ENCODE data around the gene GCA. TPM values are rescaled to one million over a fixed set of nuclear protein-coding genes. Genes with fewer than 3 reads are reported as not detected.

GCA gene
- total and polyA plus RNA-seq, 12 donors, result 3.4 to 33.9 (median 19.5) TPM

DNA sequence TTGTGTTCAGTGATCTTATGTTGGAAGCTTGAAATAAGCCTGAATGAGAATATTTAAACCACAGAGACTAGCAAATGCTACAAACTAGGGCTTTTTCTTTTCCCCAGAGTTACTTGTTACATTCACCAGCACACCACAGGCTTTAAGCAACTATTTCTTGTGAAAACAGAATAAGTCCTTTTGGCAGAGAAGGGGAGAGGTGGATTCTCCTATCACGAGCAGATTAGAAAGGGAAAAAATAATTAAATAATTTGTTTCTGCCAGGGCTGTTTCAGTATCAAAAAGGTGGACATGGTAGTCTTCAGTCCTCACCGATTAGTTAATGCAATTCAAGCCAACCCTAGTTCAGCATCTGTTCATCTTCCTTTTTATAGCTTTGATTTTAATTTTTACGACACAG, 38.0 kb upstream of the GCA start:
- H3K27ac ChIP-seq, result no peak overlapping the region
- no peaks in the 10 kb centered on the region for H3K27me3 ChIP-seq
- no peaks in the 10 kb centered on the region for H3K36me3 ChIP-seq (replicated peaks in 1 of 2)
- no peak overlapping the region for H3K4me3 ChIP-seq
- TF ChIP-seq, protein P1, sequence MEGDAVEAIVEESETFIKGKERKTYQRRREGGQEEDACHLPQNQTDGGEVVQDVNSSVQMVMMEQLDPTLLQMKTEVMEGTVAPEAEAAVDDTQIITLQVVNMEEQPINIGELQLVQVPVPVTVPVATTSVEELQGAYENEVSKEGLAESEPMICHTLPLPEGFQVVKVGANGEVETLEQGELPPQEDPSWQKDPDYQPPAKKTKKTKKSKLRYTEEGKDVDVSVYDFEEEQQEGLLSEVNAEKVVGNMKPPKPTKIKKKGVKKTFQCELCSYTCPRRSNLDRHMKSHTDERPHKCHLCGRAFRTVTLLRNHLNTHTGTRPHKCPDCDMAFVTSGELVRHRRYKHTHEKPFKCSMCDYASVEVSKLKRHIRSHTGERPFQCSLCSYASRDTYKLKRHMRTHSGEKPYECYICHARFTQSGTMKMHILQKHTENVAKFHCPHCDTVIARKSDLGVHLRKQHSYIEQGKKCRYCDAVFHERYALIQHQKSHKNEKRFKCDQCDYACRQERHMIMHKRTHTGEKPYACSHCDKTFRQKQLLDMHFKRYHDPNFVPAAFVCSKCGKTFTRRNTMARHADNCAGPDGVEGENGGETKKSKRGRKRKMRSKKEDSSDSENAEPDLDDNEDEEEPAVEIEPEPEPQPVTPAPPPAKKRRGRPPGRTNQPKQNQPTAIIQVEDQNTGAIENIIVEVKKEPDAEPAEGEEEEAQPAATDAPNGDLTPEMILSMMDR (IDR thresholded peaks at IDR 0.05), result no peak
- no peaks in the 10 kb centered on the region for H3K9me3 ChIP-seq (replicated peaks in 1 of 3)
- 86 to 94% (median 91%) methylated on average over 3 of the region's 3 CpGs for WGBS, 4 donors
- intact Hi-C loops (cut with DNase I), result no loop called here
- H3K4me1 ChIP-seq (replicated peaks in 1 of 2), result peaks cover 0 to 5% of the 10 kb centered on the region in 2 donors
- no peak for DNase-seq

DNA sequence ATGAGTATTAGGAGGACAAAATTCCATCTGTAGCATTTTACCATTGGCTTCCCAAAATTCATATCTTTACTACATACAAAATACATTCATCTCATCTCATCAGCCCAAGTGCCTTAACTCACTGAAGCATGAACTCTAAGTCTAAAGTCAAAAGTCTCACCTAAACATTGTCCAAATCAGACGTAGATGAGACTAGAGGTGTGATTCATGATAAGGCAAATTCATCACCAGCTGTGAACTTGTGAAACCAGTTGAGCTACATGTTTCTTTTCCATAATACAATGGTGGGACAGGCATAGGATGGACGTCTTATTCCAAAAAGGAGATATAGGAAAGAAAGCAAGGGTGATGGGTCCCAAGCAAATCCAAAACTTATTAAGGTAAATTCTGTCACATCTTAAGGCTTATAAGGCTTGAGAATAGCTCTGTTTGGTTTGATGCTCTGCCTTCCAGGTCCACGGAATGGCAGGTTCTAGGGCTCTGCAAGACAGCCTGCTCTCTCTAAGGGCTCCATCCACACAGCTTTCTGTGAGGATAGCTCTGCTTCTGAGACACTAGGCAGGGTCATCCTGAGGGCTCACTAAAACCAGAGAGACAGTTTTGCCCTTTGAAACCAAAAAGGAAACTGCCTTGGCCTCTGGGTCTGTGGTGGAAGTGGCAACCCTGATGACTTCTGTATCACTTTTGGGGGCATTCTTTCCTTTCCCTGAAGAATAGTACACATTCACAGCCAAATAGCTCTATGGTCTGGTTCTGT, 35.0 kb upstream of the GCA start:
- WGBS, 4 donors, result 79 to 98% (median 95%) methylated on average over 3 of the region's 3 CpGs
- H3K27me3 ChIP-seq, result no peaks in the 10 kb centered on the region
- intact Hi-C loops (cut with DNase I), result no loop called here
- no peaks in the 10 kb centered on the region for H3K36me3 ChIP-seq (replicated peaks in 1 of 2)
- no peak overlapping the region for H3K4me3 ChIP-seq
- H3K4me1 ChIP-seq (replicated peaks in 1 of 2), result peaks cover 0 to 3% of the 10 kb centered on the region in 2 donors
- H3K27ac ChIP-seq, result no peak overlapping the region
- H3K9me3 ChIP-seq (replicated peaks in 1 of 3), result no peaks in the 10 kb centered on the region
- no peak for DNase-seq
- TF ChIP-seq, protein P1 (IDR thresholded peaks at IDR 0.05), result no peak
- no peak for TF ChIP-seq POLR2A (IDR thresholded peaks at IDR 0.05)

DNA sequence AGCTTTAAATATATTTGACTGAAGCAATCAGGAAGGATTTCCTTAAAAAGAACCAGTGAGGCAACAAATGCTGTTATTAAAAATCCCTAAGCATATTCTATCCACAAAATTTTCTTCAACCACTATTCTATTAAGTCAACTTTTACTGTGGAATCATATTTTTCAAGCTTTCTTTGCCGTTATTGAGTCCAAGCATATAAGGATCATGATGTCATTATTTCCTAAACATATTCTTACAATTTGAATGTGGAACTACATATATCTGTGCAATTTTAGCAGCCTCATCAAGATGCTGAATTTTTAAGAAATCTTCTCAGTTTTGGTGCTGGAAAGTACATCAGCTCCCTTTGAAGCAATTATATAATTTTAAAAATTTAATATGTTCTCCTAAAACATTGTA, 31.1 kb upstream of the GCA start:
- WGBS, 4 donors, result 90 to 98% (median 94%) methylated on average over 1 of the region's 1 CpG
- no peaks in the 10 kb centered on the region for H3K9me3 ChIP-seq (replicated peaks in 1 of 3)
- no peak overlapping the region for H3K4me3 ChIP-seq
- H3K27ac ChIP-seq, result no peak overlapping the region
- H3K27me3 ChIP-seq, result no peaks in the 10 kb centered on the region
- TF ChIP-seq, protein P1 (IDR thresholded peaks at IDR 0.05), result no peak
- TF ChIP-seq POLR2A (IDR thresholded peaks at IDR 0.05), result no peak
- H3K4me1 ChIP-seq (replicated peaks in 1 of 2), result peaks cover 9 to 27% of the 10 kb centered on the region in 2 donors
- H3K36me3 ChIP-seq (replicated peaks in 1 of 2), result no peaks in the 10 kb centered on the region
- DNase-seq, result no peak
- intact Hi-C loops (cut with DNase I), result no loop called here

DNA sequence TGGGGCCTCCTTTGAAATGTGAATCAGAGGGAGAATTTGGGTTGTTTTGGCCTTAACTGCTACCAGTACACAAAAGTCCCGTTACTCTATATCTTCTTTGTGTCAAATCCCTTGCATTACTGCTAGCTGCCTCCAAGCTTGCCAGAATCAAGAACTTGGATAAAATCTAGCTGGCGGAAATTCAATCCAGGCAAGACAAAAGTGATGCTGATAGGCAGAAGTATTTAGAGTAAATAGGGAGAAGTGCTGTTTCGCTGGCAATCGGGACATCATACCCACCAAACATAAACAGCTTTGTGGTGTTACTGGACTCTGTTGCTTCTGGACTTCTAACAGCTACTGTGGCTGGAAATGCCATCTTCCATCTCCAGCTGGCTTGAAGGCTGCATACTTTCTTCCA, 28.0 kb upstream of the GCA start:
- no peaks in the 10 kb centered on the region for H3K27me3 ChIP-seq
- 81 to 92% (median 92%) methylated on average over 4 of the region's 4 CpGs for WGBS, 4 donors
- H3K4me1 ChIP-seq (replicated peaks in 1 of 2), result peaks cover 19 to 41% of the 10 kb centered on the region in 2 donors
- H3K9me3 ChIP-seq (replicated peaks in 1 of 3), result no peaks in the 10 kb centered on the region
- H3K27ac ChIP-seq, result no peak overlapping the region
- no peak overlapping the region for H3K4me3 ChIP-seq
- TF ChIP-seq, protein P1 (IDR thresholded peaks at IDR 0.05), result no peak
- no peak for TF ChIP-seq POLR2A (IDR thresholded peaks at IDR 0.05)
- intact Hi-C loops (cut with DNase I), result no loop called here
- H3K36me3 ChIP-seq (replicated peaks in 1 of 2), result no peaks in the 10 kb centered on the region
- DNase-seq, result no peak
